SK-N-SH (cell line): ENCODE results near the gene GTF2F2. TPM values are rescaled to one million over a fixed set of nuclear protein-coding genes. Genes with fewer than 3 reads are reported as not detected.

Experiments
- CTCF ChIA-PET: fragments of 300-600, 350-600 bp; formaldehyde crosslinking; extraction: SDS; loops from one replicate; lab custom pipeline; 2021; lab: Yijun Ruan, JAX
- POLR2A ChIA-PET: fragments of 350-600 bp; sonication (Branson Sonifier 250); formaldehyde crosslinking; extraction: SDS; loops from one replicate; lab custom pipeline; 2020; ENCODE audit warnings: antibody characterized with exemption, inconsistent platforms; lab: Yijun Ruan, JAX
- DNase-seq: peaks from one replicate; pipeline ENCODE4 v3.0.0; 2012
- H2AFZ ChIP-seq: fragments of 200-600 bp; sonication (generic); 2 replicates; pipeline ENCODE4 v1.8.1; 2016; ENCODE audit warnings: antibody characterized with exemption, mild to moderate bottlenecking, low read depth
- H3F3A ChIP-seq: fragments of 200-600 bp; sonication (generic); replicated peaks from 2 replicates; pipeline ENCODE3; 2016; ENCODE audit warnings: antibody characterized with exemption, mild to moderate bottlenecking; ENCODE audit not compliant: insufficient read depth
- H3K27ac ChIP-seq, 2 experiments: fragments of 200-500 bp in 1 of 2; fragments of 200-600 bp in 1 of 2; sonication (Bioruptor generic) in 1 of 2; sonication (generic), shearing (Covaris generic) in 1 of 2; 2 replicates each; pipeline versions ENCODE4 v1.5.1 to v1.6.1; 2014 to 2016; ENCODE audit warnings: low read depth in 2 of 2, inconsistent platforms in 1 of 2, low read length in 1 of 2, mild to moderate bottlenecking in 1 of 2, mixed read lengths in 1 of 2
- H3K27me3 ChIP-seq: fragments of 200-600 bp; sonication (generic), shearing (Covaris generic); 2 replicates; pipeline ENCODE4 v1.6.1; 2016; ENCODE audit warnings: mixed run types; ENCODE audit not compliant: insufficient read depth
- H3K36me3 ChIP-seq, 2 experiments: fragments of 200-500 bp in 1 of 2; fragments of 200-600 bp in 1 of 2; sonication (Bioruptor generic) in 1 of 2; sonication (generic) in 1 of 2; replicated peaks in 1 of 2; 2 replicates each; pipeline versions ENCODE3 to v1.5.1; 2014 to 2016; ENCODE audit warnings: low read length in 1 of 2, mild to moderate bottlenecking in 1 of 2; ENCODE audit not compliant: insufficient read depth in 2 of 2, control insufficient read depth in 1 of 2
- H3K4me1 ChIP-seq, 2 experiments: fragments of 200-500 bp in 1 of 2; fragments of 200-600 bp in 1 of 2; sonication (Bioruptor generic) in 1 of 2; sonication (generic), shearing (Covaris generic) in 1 of 2; 2 replicates each; pipeline versions ENCODE4 v1.5.1 to v1.6.1; 2014 to 2016; ENCODE audit warnings: low read depth in 1 of 2, low read length in 1 of 2, mixed run types in 1 of 2; ENCODE audit not compliant: insufficient read depth in 2 of 2, control insufficient read depth in 1 of 2
- H3K4me2 ChIP-seq: fragments of 200-600 bp; sonication (generic), shearing (Covaris generic); 2 replicates; pipeline ENCODE4 v1.6.1; 2017; ENCODE audit warnings: mixed run types
- H3K4me3 ChIP-seq, 2 experiments: fragments of 200-500 bp in 1 of 2; fragments of 200-600 bp in 1 of 2; sonication (Bioruptor generic) in 1 of 2; sonication (generic), shearing (Covaris generic) in 1 of 2; 2 replicates each; pipeline versions ENCODE4 v1.5.1 to v1.8.1; 2014 to 2016; ENCODE audit warnings: low read depth in 2 of 2, inconsistent platforms in 1 of 2, low read length in 1 of 2, mild to moderate bottlenecking in 1 of 2, mixed read lengths in 1 of 2, moderate library complexity in 1 of 2
- H3K79me2 ChIP-seq: fragments of 200-600 bp; sonication (generic); 2 replicates; pipeline ENCODE4 v1.8.1; 2017; ENCODE audit warnings: mild to moderate bottlenecking; ENCODE audit not compliant: insufficient read depth
- H3K9ac ChIP-seq: fragments of 200-600 bp; sonication (generic); 2 replicates; pipeline ENCODE4 v1.6.1; 2017; ENCODE audit warnings: mixed run types
- H3K9me2 ChIP-seq: fragments of 200-600 bp; sonication (generic); 2 replicates; pipeline ENCODE4 v1.6.1; 2017; ENCODE audit warnings: mixed run types
- H3K9me3 ChIP-seq: fragments of 200-600 bp; sonication (generic); 2 replicates; pipeline ENCODE4 v1.6.1; 2017; ENCODE audit warnings: mixed run types, mild to moderate bottlenecking, moderate library complexity
- H4K20me1 ChIP-seq: fragments of 200-600 bp; sonication (generic); 2 replicates; pipeline ENCODE4 v1.6.1; 2017; ENCODE audit warnings: mild to moderate bottlenecking, mixed run types; ENCODE audit not compliant: insufficient read depth
- CHD2 ChIP-seq: fragments of 150-350 bp; IDR thresholded peaks from 2 replicates; pipeline ENCODE4 v1.6.1; 2018; ENCODE audit warnings: low read length; ENCODE audit not compliant: partially characterized antibody
- CTCF ChIP-seq: fragments of 200-600 bp; sonication (generic); IDR thresholded peaks from 2 replicates; pipeline ENCODE4 v1.6.1; 2017; ENCODE audit warnings: antibody characterized with exemption, mild to moderate bottlenecking, moderate library complexity
- ELF1 ChIP-seq: IDR thresholded peaks from 2 replicates; pipeline ENCODE4 v1.4.0; 2012
- EP300 ChIP-seq, 2 experiments: IDR thresholded peaks; 2 replicates each; pipeline versions ENCODE4 v1.4.0 to v1.6.1; 2012; ENCODE audit warnings: borderline replicate concordance in 1 of 2, low read depth in 1 of 2, low read length in 1 of 2
- FOSL2 ChIP-seq: IDR thresholded peaks from 2 replicates; pipeline ENCODE4 v1.4.0; 2012; ENCODE audit warnings: low read depth, mild to moderate bottlenecking, moderate library complexity, borderline replicate concordance
- FOXJ3 ChIP-seq: sonication (generic); formaldehyde crosslinking; IDR thresholded peaks from 2 replicates; pipeline ENCODE4 v1.5.1; 2020; ENCODE audit warnings: mild to moderate bottlenecking, missing genetic modification reagents
- GATA2 ChIP-seq: sonication (generic); formaldehyde crosslinking; IDR thresholded peaks from 2 replicates; pipeline ENCODE4 v1.5.0; 2020; ENCODE audit warnings: mild to moderate bottlenecking, missing genetic modification reagents
- MEF2A ChIP-seq: IDR thresholded peaks from 2 replicates; pipeline ENCODE4 v1.4.0; 2012; ENCODE audit warnings: low read depth, borderline replicate concordance
- MXI1 ChIP-seq: IDR thresholded peaks from 2 replicates; pipeline ENCODE4 v1.6.1; 2012; ENCODE audit warnings: mild to moderate bottlenecking, low read depth, low read length, improper control_type of control experiment
- NFIC ChIP-seq: IDR thresholded peaks from 2 replicates; pipeline ENCODE4 v1.4.0; 2012; ENCODE audit warnings: borderline replicate concordance
- NRF1 ChIP-seq: IDR thresholded peaks from 2 replicates; pipeline ENCODE4 v1.6.1; 2012; ENCODE audit warnings: low read depth, mild to moderate bottlenecking, low read length
- RAD21 ChIP-seq: IDR thresholded peaks from 2 replicates; pipeline ENCODE4 v1.6.1; 2012; ENCODE audit warnings: mild to moderate bottlenecking, low read length
- SMC3 ChIP-seq: IDR thresholded peaks from 2 replicates; pipeline ENCODE4 v1.6.1; 2012; ENCODE audit warnings: low read depth, low read length, improper control_type of control experiment
- TCF12 ChIP-seq: IDR thresholded peaks from 2 replicates; pipeline ENCODE4 v1.4.0; 2012
- USF2 ChIP-seq: fragments of 150-350 bp; IDR thresholded peaks from 2 replicates; pipeline ENCODE4 v1.6.1; 2017; ENCODE audit warnings: antibody characterized with exemption, low read length, low read depth, borderline replicate concordance
- WGBS: methylation state at CpG from one replicate; pipeline ENCODE4 v1.1.6; 2017; ENCODE audit warnings: low lambda C conversion rate; 5-methylcytosine and 5-hydroxymethylcytosine counted together
- polyA plus RNA-seq, 3 experiments: library from polyadenylated mRNA; depleted of rRNA; stranded (reverse); fragments of >200 nt; gene quantifications; 2 replicates each; pipeline ENCODE4 v1.2.3, GENCODE V29; 2012
- TF ChIP-seq, protein P1 (sequence below): IDR thresholded peaks from 2 replicates; pipeline ENCODE4 v1.4.0; 2012; ENCODE audit warnings: low read depth, borderline replicate concordance
- TF ChIP-seq, protein P2 (sequence below): IDR thresholded peaks from 2 replicates; pipeline ENCODE4 v1.4.0; 2012; ENCODE audit warnings: low read depth, borderline replicate concordance
- TF ChIP-seq, protein P3 (sequence below): IDR thresholded peaks from 2 replicates; pipeline ENCODE4 v1.4.0; 2012; ENCODE audit warnings: low read depth
- TF ChIP-seq, protein P4 (sequence below): IDR thresholded peaks from 2 replicates; pipeline ENCODE4; 2012

The GTF2F2 gene
- polyA plus RNA-seq, 1 of the 3 experiments (the other 2 are of a cell fraction) = 24.2 TPM

GRCh38 chr13:45280751-45281634 lies 160.7 kb downstream of the GTF2F2 start:
- ChIA-PET CTCF (interaction anchor here (0.6 to 3.8 kb wide), 26 partner anchors 10 to 308 kb away, joined by 3 to 69 read pairs (median 4); no protein-coding TSS in a partner anchor), POLR2A (interaction anchor here (1.0 kb wide), 1 partner anchor 234 kb away, joined by 4 read pairs; no protein-coding TSS in a partner anchor)
- H3K4me2 ChIP-seq = no peak overlapping the region
- 36% methylated on average over 7 of the region's 7 CpGs for WGBS
- no peak overlapping the region for H2AFZ ChIP-seq
- no peaks in the 10 kb centered on the region for H3K9me2 ChIP-seq
- DNase-seq = peak; percentile 73
- no peaks in the 10 kb centered on the region for H3K79me2 ChIP-seq
- H4K20me1 ChIP-seq = no peaks in the 10 kb centered on the region
- H3K36me3 ChIP-seq = peaks cover 4 to 33% of the 10 kb centered on the region in 2 experiments
- H3K27ac ChIP-seq = no peak overlapping the region
- TF ChIP-seq NFIC = peak; percentile 58; the same call in 1 of the 2 replicates
- peak; percentile 45; the same call in 1 of the 2 replicates for TF ChIP-seq TCF12
- TF ChIP-seq FOSL2 = 0 out of 2 replicates have a peak, but pooled peaks have one; percentile 25
- TF ChIP-seq SMC3 = peak; percentile 95
- no peak for TF ChIP-seq CHD2
- TF ChIP-seq RAD21 = peak; percentile 88
- no peak for TF ChIP-seq MEF2A
- peak in 1 of 2 experiments; percentile 41; a peak in 1 of 4 replicates for TF ChIP-seq EP300 (IDR thresholded peaks at IDR 0.05; ENCODE audit: borderline replicate concordance in 1 of 2, low read depth in 1 of 2, low read length in 1 of 2)
- no peak for TF ChIP-seq NRF1
- TF ChIP-seq CTCF = peak; percentile 93
- H3K4me1 ChIP-seq = peaks cover 0 to 4% of the 10 kb centered on the region in 2 experiments; a peak in 1 of 4 replicates
- peaks cover 5% of the 10 kb centered on the region for H3F3A ChIP-seq
- H3K4me3 ChIP-seq = no peak overlapping the region
- H3K9me3 ChIP-seq = no peaks in the 10 kb centered on the region
- no peak overlapping the region for H3K9ac ChIP-seq
- H3K27me3 ChIP-seq = no peaks in the 10 kb centered on the region

- no peaks in the 10 kb centered on the region for H4K20me1 ChIP-seq
- no peaks in the 10 kb centered on the region for H3K9me2 ChIP-seq
- CTCF ChIA-PET = interaction anchor here (1.6 to 3.0 kb wide), 2 partner anchors 26 to 236 kb away, joined by 4 to 19 read pairs; no protein-coding TSS in a partner anchor
- no peak overlapping the region for H3K27ac ChIP-seq
- peaks cover 5% of the 10 kb centered on the region for H3F3A ChIP-seq
- no peak for DNase-seq
- H3K36me3 ChIP-seq = peaks cover 4 to 22% of the 10 kb centered on the region in 2 experiments
- no peaks in the 10 kb centered on the region for H3K79me2 ChIP-seq
- H3K27me3 ChIP-seq = no peaks in the 10 kb centered on the region
- peaks cover 0 to 4% of the 10 kb centered on the region in 2 experiments; a peak in 1 of 4 replicates for H3K4me1 ChIP-seq
- H3K9ac ChIP-seq = no peak overlapping the region
- WGBS = 89% methylated on average over 3 of the region's 3 CpGs
- H2AFZ ChIP-seq = no peak overlapping the region
- POLR2A ChIA-PET = no interaction called here
- no peak overlapping the region for H3K4me2 ChIP-seq
- H3K4me3 ChIP-seq = no peak overlapping the region
- H3K9me3 ChIP-seq = no peaks in the 10 kb centered on the region
- TF ChIP-seq, protein P1, sequence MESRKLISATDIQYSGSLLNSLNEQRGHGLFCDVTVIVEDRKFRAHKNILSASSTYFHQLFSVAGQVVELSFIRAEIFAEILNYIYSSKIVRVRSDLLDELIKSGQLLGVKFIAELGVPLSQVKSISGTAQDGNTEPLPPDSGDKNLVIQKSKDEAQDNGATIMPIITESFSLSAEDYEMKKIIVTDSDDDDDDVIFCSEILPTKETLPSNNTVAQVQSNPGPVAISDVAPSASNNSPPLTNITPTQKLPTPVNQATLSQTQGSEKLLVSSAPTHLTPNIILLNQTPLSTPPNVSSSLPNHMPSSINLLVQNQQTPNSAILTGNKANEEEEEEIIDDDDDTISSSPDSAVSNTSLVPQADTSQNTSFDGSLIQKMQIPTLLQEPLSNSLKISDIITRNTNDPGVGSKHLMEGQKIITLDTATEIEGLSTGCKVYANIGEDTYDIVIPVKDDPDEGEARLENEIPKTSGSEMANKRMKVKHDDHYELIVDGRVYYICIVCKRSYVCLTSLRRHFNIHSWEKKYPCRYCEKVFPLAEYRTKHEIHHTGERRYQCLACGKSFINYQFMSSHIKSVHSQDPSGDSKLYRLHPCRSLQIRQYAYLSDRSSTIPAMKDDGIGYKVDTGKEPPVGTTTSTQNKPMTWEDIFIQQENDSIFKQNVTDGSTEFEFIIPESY = no peak
- no peak for TF ChIP-seq MXI1
- TF ChIP-seq, protein P2, sequence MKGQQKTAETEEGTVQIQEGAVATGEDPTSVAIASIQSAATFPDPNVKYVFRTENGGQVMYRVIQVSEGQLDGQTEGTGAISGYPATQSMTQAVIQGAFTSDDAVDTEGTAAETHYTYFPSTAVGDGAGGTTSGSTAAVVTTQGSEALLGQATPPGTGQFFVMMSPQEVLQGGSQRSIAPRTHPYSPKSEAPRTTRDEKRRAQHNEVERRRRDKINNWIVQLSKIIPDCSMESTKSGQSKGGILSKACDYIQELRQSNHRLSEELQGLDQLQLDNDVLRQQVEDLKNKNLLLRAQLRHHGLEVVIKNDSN = no peak
- no peak for TF ChIP-seq RAD21
- no peak for TF ChIP-seq NRF1
- no peak for TF ChIP-seq GATA2 (CRISPR knock-in tag)
- TF ChIP-seq, protein P3, sequence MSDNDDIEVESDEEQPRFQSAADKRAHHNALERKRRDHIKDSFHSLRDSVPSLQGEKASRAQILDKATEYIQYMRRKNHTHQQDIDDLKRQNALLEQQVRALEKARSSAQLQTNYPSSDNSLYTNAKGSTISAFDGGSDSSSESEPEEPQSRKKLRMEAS = no peak
- TF ChIP-seq, protein P4, sequence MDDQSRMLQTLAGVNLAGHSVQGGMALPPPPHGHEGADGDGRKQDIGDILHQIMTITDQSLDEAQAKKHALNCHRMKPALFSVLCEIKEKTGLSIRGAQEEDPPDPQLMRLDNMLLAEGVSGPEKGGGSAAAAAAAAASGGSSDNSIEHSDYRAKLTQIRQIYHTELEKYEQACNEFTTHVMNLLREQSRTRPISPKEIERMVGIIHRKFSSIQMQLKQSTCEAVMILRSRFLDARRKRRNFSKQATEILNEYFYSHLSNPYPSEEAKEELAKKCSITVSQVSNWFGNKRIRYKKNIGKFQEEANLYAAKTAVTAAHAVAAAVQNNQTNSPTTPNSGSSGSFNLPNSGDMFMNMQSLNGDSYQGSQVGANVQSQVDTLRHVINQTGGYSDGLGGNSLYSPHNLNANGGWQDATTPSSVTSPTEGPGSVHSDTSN = no peak
- no peak for TF ChIP-seq FOXJ3 (CRISPR knock-in tag)
- TF ChIP-seq EP300 (IDR thresholded peaks at IDR 0.05; ENCODE audit: borderline replicate concordance in 1 of 2, low read depth in 1 of 2, low read length in 1 of 2) = no peak
- TF ChIP-seq ELF1 = no peak
- TF ChIP-seq USF2 = no peak
- no peak for TF ChIP-seq SMC3
Measured at GRCh38 chr13:45282994-45283393, 162.7 kb downstream of the GTF2F2 start.
